GM12891 (cell line): Measurements from ENCODE around the gene ZSWIM3.

Experiments used
- POLR2A ChIP-seq: IDR thresholded peaks from 2 replicates; pipeline ENCODE4 v1.6.1; 2011; ENCODE audit warnings: low read depth, low read length, control low read depth
- POLR2AphosphoS5 ChIP-seq: IDR thresholded peaks from 2 replicates; pipeline ENCODE4 v1.6.1; 2011; ENCODE audit warnings: low read depth, low read length, control low read depth

- no peak for TF ChIP-seq POLR2A
- TF ChIP-seq POLR2AphosphoS5, result no peak
Measured at GRCh38 chr20:45851501-45851900, 5.9 kb upstream of the ZSWIM3 start.
